ENCODE data around the gene CLDN1. TPM values are rescaled to one million over a fixed set of nuclear protein-coding genes. Genes with fewer than 3 reads are reported as not detected.

CLDN1 gene
- total RNA-seq, 1 experiment from 2014 or later, result 1.0 TPM

DNA sequence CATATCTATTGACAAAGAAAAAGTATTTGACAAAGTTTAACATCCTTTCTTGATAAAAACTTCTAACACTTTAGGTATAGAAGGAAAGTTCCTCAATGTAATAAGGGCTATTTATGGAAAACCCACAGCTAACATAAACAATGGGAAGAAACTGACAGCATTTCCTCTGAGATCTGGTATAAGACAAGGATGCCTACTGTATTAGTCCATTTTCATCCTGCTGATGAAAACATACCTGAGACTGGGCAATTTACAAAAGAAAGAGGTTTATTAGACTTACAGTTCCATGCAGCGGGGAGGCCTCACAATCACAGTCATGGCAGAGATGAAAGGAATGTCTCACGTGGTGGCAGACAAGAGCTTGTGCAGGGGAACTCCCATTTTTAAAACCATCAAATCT lies 17.8 kb upstream of the CLDN1 start:
- no peaks in the 10 kb centered on the region for H3K79me2 ChIP-seq (ENCODE audit: insufficient read depth, low read length)
- peaks cover 0 to 14% of the 10 kb centered on the region in 2 experiments; a peak in 3 of 5 replicates for H3K9me3 Mint-ChIP-seq

More for the DNA sequence above, 17.8 kb upstream of the CLDN1 start:
- Histone ChIP-seq H3K79me1 (ENCODE audit: insufficient read depth, low read depth, low read length, poor library complexity, severe bottlenecking) (no peaks in the 10 kb centered on the region), H3T11ph (ENCODE audit: low read length) (no peak overlapping the region), H3K23me2 (ENCODE audit: insufficient read length, low read depth, low read length, poor library complexity, severe bottlenecking) (no peaks in the 10 kb centered on the region), H3K27me3 (ENCODE audit: insufficient read depth, low read length) (no peaks in the 10 kb centered on the region), H3K27ac (ENCODE audit: insufficient read length, low read depth, low read length) (no peak overlapping the region), H3K4me2 (ENCODE audit: insufficient read depth, insufficient read length, low read length) (no peak overlapping the region), H3K4me1 (ENCODE audit: insufficient read depth, low read length) (no peaks in the 10 kb centered on the region), H2BK120ac (ENCODE audit: low read depth, low read length, poor library complexity, severe bottlenecking) (no peak overlapping the region), H2BK20ac (ENCODE audit: low read depth, low read length, poor library complexity, severe bottlenecking) (no peak overlapping the region), H4K20me1 (ENCODE audit: control insufficient read depth, insufficient read depth, insufficient read length) (no peaks in the 10 kb centered on the region), H3K56ac (ENCODE audit: insufficient read length, low read depth, low read length) (no peak overlapping the region), H3K9ac (ENCODE audit: extremely low read depth, insufficient read length, low read length) (no peak overlapping the region), H2BK15ac (ENCODE audit: low read depth, low read length) (no peak overlapping the region), H2BK5ac (ENCODE audit: insufficient read length, low read length) (no peak overlapping the region), H3K18ac (ENCODE audit: insufficient read length, low read depth, low read length) (no peak overlapping the region), H2AFZ (ENCODE audit: low read length) (no peak overlapping the region), H4K91ac (ENCODE audit: insufficient read length, low read depth, low read length) (no peak overlapping the region), H3K9me3 (ENCODE audit: control insufficient read depth, low read depth, low read length) (no peaks in the 10 kb centered on the region), H2BK12ac (ENCODE audit: insufficient read length, low read depth, low read length) (no peak overlapping the region), H2AK5ac (ENCODE audit: insufficient read length, low read length) (no peak overlapping the region), H4K5ac (ENCODE audit: insufficient read length, low read depth, low read length) (no peak overlapping the region), H3K14ac (ENCODE audit: insufficient read depth, low read length) (no peak overlapping the region), H3K4ac (ENCODE audit: low read depth, low read length) (no peak overlapping the region), H3K23ac (ENCODE audit: insufficient read length, low read depth, low read length) (no peak overlapping the region), H4K8ac (replicated peaks; ENCODE audit: insufficient read length, low read depth, low read length) (no peak overlapping the region)
- no peaks in the 10 kb centered on the region for H3K27me3 Mint-ChIP-seq (ENCODE audit: low read depth)
- no peak overlapping the region for H3K27ac Mint-ChIP-seq
- no peak for DNase-seq
- no peak for TF ChIP-seq CTCF (conservative IDR thresholded peaks at IDR 0.05)
- H3K4me1 Mint-ChIP-seq, result no peaks in the 10 kb centered on the region
- WGBS (ENCODE audit: extremely low coverage, insufficient read length, low lambda C conversion rate), result no CpG with 5 or more reads among the region's 2 CpGs
- no peaks in the 10 kb centered on the region; a peak in 1 of 7 replicates for H3K36me3 Mint-ChIP-seq (ENCODE audit: insufficient read depth in 1 of 3, low read depth in 3 of 3)
- H3K4me3 Mint-ChIP-seq, result no peak overlapping the region

Data from H9 (cell line).